ENCODE measurements around the gene MRPS11. TPM values are rescaled to one million over a fixed set of nuclear protein-coding genes. Genes with fewer than 3 reads are reported as not detected.
A peak's percentile ranks its signal among the peaks of the same experiment; 100 is the strongest.

The MRPS11 gene
- total RNA-seq, 1 donor from 2014 or later, result 15.8 TPM

DNA sequence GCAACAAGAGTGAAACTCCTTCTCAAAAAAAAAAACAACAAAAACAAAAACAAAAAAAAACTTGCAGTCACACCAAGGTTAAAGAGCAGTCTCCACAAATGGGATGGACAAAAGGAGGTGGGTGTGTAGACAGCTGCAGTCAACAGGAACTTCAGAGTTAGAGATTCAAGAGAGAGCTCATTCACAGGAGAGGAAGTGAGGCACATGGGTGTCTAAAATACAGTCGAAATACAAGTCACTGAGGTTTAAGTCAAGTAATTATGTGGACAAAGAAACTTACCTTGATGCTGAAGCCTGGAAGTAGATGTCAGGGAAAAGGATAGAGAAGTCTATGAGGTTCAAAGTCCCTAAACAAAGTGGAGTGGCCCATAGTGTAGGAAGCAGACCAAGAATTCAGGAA is 14.8 kb downstream of the MRPS11 start:
- Mint-ChIP-seq H3K4me1 (peaks cover 34% of the 10 kb centered on the region), H3K27me3 (ENCODE audit: insufficient read depth, low read depth) (peaks cover 21% of the 10 kb centered on the region)

DNA sequence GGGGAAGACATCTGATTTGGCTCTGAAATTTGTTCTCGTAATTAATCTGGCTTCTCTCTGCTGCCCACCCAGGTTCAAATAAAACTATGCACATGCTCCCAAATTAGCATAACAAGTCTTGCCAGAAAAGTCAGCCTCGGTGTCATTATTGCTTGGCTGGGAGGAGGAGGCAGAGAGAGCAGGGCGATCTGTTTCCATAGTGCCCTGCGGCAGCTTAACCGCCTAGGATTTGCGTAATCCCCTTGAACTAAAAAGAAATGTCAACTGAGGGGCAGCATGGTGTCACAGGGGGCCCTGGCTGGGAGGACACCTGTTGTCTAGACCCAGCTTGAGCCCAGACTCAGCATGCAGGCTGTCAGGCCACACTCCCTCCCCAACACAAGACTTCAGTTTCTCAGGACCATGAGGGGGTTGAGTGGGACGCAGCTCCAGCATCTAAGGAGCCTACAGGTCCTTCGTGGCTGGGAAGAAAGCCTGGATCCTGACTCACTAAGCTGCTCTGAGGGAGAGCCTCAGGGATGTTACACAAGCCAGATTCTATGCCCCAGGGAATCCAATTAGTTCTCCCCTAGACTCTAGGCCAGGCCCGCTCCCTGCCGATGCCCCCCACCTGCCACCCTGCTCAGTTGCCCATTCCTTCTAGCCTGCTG is 17.3 kb downstream of the MRPS11 start:
- Histone ChIP-seq H3K27ac (no peak overlapping the region), H3K27me3 (peaks cover 27% of the 10 kb centered on the region), H2AFZ (replicated peaks) (no peak overlapping the region), H3K4me1 (peaks cover 37% of the 10 kb centered on the region), H3K4me2 (peak overlapping the region; percentile 63), H3K9me3 (ENCODE audit: low read depth) (no peaks in the 10 kb centered on the region), H3K36me3 (no peaks in the 10 kb centered on the region), H3K4me3 (peak overlapping the region; percentile 17), H3K9ac (no peak overlapping the region), H3K79me2 (ENCODE audit: low read depth) (no peaks in the 10 kb centered on the region), H3F3A (ENCODE audit: low read depth) (peaks cover 24% of the 10 kb centered on the region), H4K20me1 (ENCODE audit: low read depth) (peaks cover 16% of the 10 kb centered on the region)
- DNase-seq (ENCODE audit: low spot score), result peak; percentile 88
- Mint-ChIP-seq H3K27me3 (ENCODE audit: insufficient read depth, low read depth) (peaks cover 18% of the 10 kb centered on the region), H3K4me1 (peaks cover 39% of the 10 kb centered on the region), H3K4me3 (peak overlapping the region; percentile 9), H3K27ac (no peak overlapping the region), H3K36me3 (peaks cover 7% of the 10 kb centered on the region), H3K9me3 (no peaks in the 10 kb centered on the region)
- TF ChIP-seq EZH2phosphoT487 (IDR thresholded peaks at IDR 0.05) (peak; percentile 50), CTCF (IDR thresholded peaks at IDR 0.05) (no peak)

More for the DNA sequence above, 14.8 kb downstream of the MRPS11 start:
- H3K27ac ChIP-seq, result no peak overlapping the region
- no peaks in the 10 kb centered on the region for H3K9me3 Mint-ChIP-seq
- H3K27ac Mint-ChIP-seq, result no peak overlapping the region
- peaks cover 12% of the 10 kb centered on the region for H4K20me1 ChIP-seq (ENCODE audit: low read depth)
- DNase-seq (ENCODE audit: low spot score), result no peak
- no peak overlapping the region for H3K4me2 ChIP-seq
- no peak overlapping the region for H3K4me3 ChIP-seq
- H3K9me3 ChIP-seq (ENCODE audit: low read depth), result no peaks in the 10 kb centered on the region
- H3F3A ChIP-seq (ENCODE audit: low read depth), result peaks cover 28% of the 10 kb centered on the region
- peaks cover 13% of the 10 kb centered on the region for H3K36me3 Mint-ChIP-seq
- no peak overlapping the region for H3K4me3 Mint-ChIP-seq
- no peak overlapping the region for H2AFZ ChIP-seq (replicated peaks)
- no peak overlapping the region for H3K9ac ChIP-seq
- TF ChIP-seq EZH2phosphoT487 (IDR thresholded peaks at IDR 0.05), result no peak
- no peak for TF ChIP-seq CTCF (IDR thresholded peaks at IDR 0.05)
- TF ChIP-seq EZH2 (IDR thresholded peaks at IDR 0.05), result no peak
- H3K36me3 ChIP-seq, result no peaks in the 10 kb centered on the region
- H3K79me2 ChIP-seq (ENCODE audit: low read depth), result no peaks in the 10 kb centered on the region
- peaks cover 27% of the 10 kb centered on the region for H3K27me3 ChIP-seq
- peaks cover 26% of the 10 kb centered on the region for H3K4me1 ChIP-seq

DNA sequence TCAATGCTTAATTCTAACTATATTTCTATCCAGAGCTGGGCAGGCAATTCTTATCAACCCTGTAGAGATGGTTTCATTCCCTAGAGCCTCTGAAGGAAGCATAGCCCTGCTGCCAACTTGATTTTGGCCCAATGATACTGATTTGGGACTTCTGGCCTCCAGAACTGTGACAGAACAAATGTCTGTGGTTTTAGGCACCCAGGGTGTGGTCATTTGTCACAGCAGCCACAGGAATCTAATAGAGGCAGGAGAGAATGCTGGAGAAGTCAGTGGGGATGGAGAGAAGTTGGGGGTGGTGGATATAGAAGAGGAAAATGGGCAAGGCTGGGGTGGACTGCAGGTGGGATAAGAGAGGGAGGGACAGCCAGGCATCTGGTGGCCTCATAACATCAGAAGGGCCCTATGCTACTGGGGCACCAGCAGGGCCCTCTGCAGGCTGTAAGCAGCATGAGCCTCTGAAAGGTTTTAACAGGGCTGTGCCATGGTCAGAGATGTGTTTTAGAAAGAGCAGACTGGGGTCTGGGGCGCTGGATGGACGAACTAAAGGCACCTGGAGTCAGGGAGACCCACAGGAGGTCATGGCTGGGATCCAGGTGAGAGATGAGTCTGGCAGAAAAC is 19.8 kb downstream of the MRPS11 start:
- no peak overlapping the region for H2AFZ ChIP-seq (replicated peaks)
- Mint-ChIP-seq H3K27me3 (ENCODE audit: insufficient read depth, low read depth) (peaks cover 19% of the 10 kb centered on the region), H3K36me3 (peaks cover 2% of the 10 kb centered on the region), H3K4me3 (no peak overlapping the region), H3K9me3 (no peaks in the 10 kb centered on the region), H3K27ac (no peak overlapping the region), H3K4me1 (peaks cover 32% of the 10 kb centered on the region)
- H3K27ac ChIP-seq, result no peak overlapping the region
- peaks cover 16% of the 10 kb centered on the region for H4K20me1 ChIP-seq (ENCODE audit: low read depth)
- peaks cover 26% of the 10 kb centered on the region for H3K27me3 ChIP-seq
- no peak overlapping the region for H3K9ac ChIP-seq
- H3K36me3 ChIP-seq, result no peaks in the 10 kb centered on the region
- no peak overlapping the region for H3K4me3 ChIP-seq
- H3K4me2 ChIP-seq, result no peak overlapping the region
- TF ChIP-seq CTCF (IDR thresholded peaks at IDR 0.05) (peak; percentile 34), EZH2 (IDR thresholded peaks at IDR 0.05) (no peak), EZH2phosphoT487 (IDR thresholded peaks at IDR 0.05) (no peak)
- H3F3A ChIP-seq (ENCODE audit: low read depth), result peaks cover 24% of the 10 kb centered on the region
- peaks cover 37% of the 10 kb centered on the region for H3K4me1 ChIP-seq
- no peak for DNase-seq (ENCODE audit: low spot score)
- no peaks in the 10 kb centered on the region for H3K9me3 ChIP-seq (ENCODE audit: low read depth)
- no peaks in the 10 kb centered on the region for H3K79me2 ChIP-seq (ENCODE audit: low read depth)
